ENCODE measurements around the gene KCNH1.

DNA sequence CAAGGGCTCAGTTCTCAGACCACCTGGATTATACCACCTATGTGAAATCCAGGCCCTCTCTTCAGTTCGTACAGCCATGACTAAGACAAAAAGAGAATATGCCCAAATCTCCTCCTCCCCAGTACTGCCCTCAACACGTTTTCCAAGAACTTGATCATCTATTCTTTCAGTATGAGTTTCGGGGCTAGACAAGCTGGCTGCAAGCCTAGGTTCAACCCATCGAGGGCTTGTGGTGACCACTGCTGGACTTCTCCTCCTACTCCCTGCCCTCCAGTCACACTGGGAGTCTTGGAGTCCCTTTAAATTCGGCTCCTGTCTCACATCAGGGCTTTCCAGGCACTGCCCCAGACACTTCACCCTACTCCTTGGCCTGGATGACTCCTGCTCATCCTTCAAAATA lies 352.3 kb downstream of the KCNH1 start:
- TF ChIP-seq ETV6 (conservative IDR thresholded peaks at IDR 0.05 in 1 of 2, IDR thresholded peaks at IDR 0.05 in 1 of 2; ENCODE audit: borderline replicate concordance in 1 of 2, low read depth in 1 of 2), result no peak
- no peak for TF ChIP-seq KLF5 (IDR thresholded peaks at IDR 0.05; ENCODE audit: partially characterized antibody)

Data from GM12878 (cell line).